Gastroesophageal sphincter (tissue), 4 donors: ENCODE results near the gene HTD2. TPM values are rescaled to one million over a fixed set of nuclear protein-coding genes. Genes with fewer than 3 reads are reported as not detected.

Experiments used
- ATAC-seq: fragments of 150-250 bp; one replicate; pipeline ENCODE4 v1.9.1; 2016; ENCODE audit warnings: mild to moderate bottlenecking, moderate library complexity
- H3K27ac ChIP-seq, 4 donors: fragments of 200-600 bp; sonication (generic) in 3 of 4; 1 replicate in 3 of 4; 2 replicates in 1 of 4; pipeline ENCODE4 v1.5.1; 2016 to 2019
- H3K27me3 ChIP-seq: fragments of 200-600 bp; sonication (generic); one replicate; pipeline ENCODE4 v1.5.1; 2019
- H3K36me3 ChIP-seq, 2 donors: fragments of 200-600 bp; sonication (generic); one replicate each; pipeline ENCODE4 v1.5.1; 2019; ENCODE audit warnings: control low read depth in 1 of 2
- H3K4me1 ChIP-seq, 3 donors: fragments of 200-600 bp; sonication (generic); 1 replicate in 2 of 3; 2 replicates in 1 of 3; pipeline ENCODE4 v1.5.1; 2016 to 2019; ENCODE audit warnings: control low read depth in 2 of 3
- H3K4me3 ChIP-seq, 2 donors: fragments of 200-600 bp; sonication (generic); one replicate each; pipeline ENCODE4 v1.5.1; 2019; ENCODE audit warnings: mild to moderate bottlenecking in 1 of 2, moderate library complexity in 1 of 2
- H3K9me3 ChIP-seq, 3 donors: fragments of 200-600 bp; sonication (generic); one replicate each; pipeline ENCODE4 v1.5.1; 2017 to 2019; ENCODE audit warnings: control low read depth in 2 of 3
- CTCF ChIP-seq, 4 experiments: fragments of 200-600 bp in 2 of 4; fragments of 450-650 bp in 2 of 4; sonication (generic) in 1 of 4; IDR thresholded peaks; one replicate each; pipeline ENCODE4 v1.5.1; 2017 to 2019; ENCODE audit warnings: antibody characterized with exemption in 4 of 4, mild to moderate bottlenecking in 2 of 4, moderate library complexity in 2 of 4
- EP300 ChIP-seq: sonication (generic); formaldehyde crosslinking; IDR thresholded peaks from one replicate; pipeline ENCODE4 v1.6.1; 2017; ENCODE audit warnings: antibody characterized with exemption, mild to moderate bottlenecking
- POLR2A ChIP-seq, 2 donors: fragments of 450-650 bp; IDR thresholded peaks; one replicate each; pipeline ENCODE4 v1.6.1; 2017; ENCODE audit warnings: antibody characterized with exemption in 2 of 2, mild to moderate bottlenecking in 2 of 2, moderate library complexity in 1 of 2
- POLR2AphosphoS5 ChIP-seq: sonication (generic); formaldehyde crosslinking; IDR thresholded peaks from one replicate; pipeline ENCODE4 v1.6.1; 2017; ENCODE audit warnings: antibody characterized with exemption
- WGBS, 2 donors: methylation state at CpG; one replicate each; pipeline ENCODE4 v1.1.5; 2018; ENCODE audit warnings: low coverage in 1 of 2; 5-methylcytosine and 5-hydroxymethylcytosine counted together
- total RNA-seq, 4 donors: library from RNA; depleted of rRNA; stranded (reverse); fragments of >200 nt; gene quantifications; one replicate each; pipeline ENCODE4 v1.1.0, GENCODE V29; 2016

The HTD2 gene
- total RNA-seq, 4 donors from 2014 or later: 3.3 to 19.8 (median 11.9) TPM

GRCh38 chr3:58321791-58322190, 15.5 kb downstream of the HTD2 start:
- Histone ChIP-seq H3K36me3 (peaks cover 7 to 32% of the 10 kb centered on the region in 2 donors), H3K27me3 (no peaks in the 10 kb centered on the region), H3K27ac (no peak overlapping the region), H3K4me1 (peaks cover 0 to 35% (median 0%) of the 10 kb centered on the region in 3 donors), H3K4me3 (no peak overlapping the region), H3K9me3 (no peaks in the 10 kb centered on the region)
- WGBS, 2 donors: 86 to 92% methylated on average over 2 to 7 of the region's 7 CpGs
- no peak for TF ChIP-seq POLR2A (IDR thresholded peaks at IDR 0.05)
- no peak for ATAC-seq

GRCh38 chr3:58322793-58323192, 16.5 kb downstream of the HTD2 start:
- no peak for TF ChIP-seq POLR2AphosphoS5
- no peak for TF ChIP-seq CTCF (IDR thresholded peaks at IDR 0.05)
- TF ChIP-seq EP300: no peak
- TF ChIP-seq POLR2A (IDR thresholded peaks at IDR 0.05): no peak
- no peak for ATAC-seq
- 62 to 68% methylated on average over 1 of the region's 1 CpG for WGBS, 2 donors
- H3K27me3 ChIP-seq: no peaks in the 10 kb centered on the region
- H3K9me3 ChIP-seq: no peaks in the 10 kb centered on the region
- H3K4me1 ChIP-seq: peaks cover 0 to 35% (median 0%) of the 10 kb centered on the region in 3 donors
- H3K27ac ChIP-seq: peak overlapping the region in 1 of 4 donors; percentile 24
- H3K36me3 ChIP-seq: peaks cover 3 to 22% of the 10 kb centered on the region in 2 donors
- no peak overlapping the region for H3K4me3 ChIP-seq

- ATAC-seq: no peak
- Histone ChIP-seq H3K27me3 (no peaks in the 10 kb centered on the region), H3K36me3 (peaks cover 0 to 12% of the 10 kb centered on the region in 2 donors), H3K27ac (peak overlapping the region in 1 of 4 donors; percentile 24), H3K9me3 (no peaks in the 10 kb centered on the region), H3K4me1 (peaks cover 0 to 35% (median 0%) of the 10 kb centered on the region in 3 donors), H3K4me3 (no peak overlapping the region)
- TF ChIP-seq POLR2AphosphoS5 (no peak), CTCF (IDR thresholded peaks at IDR 0.05) (no peak), EP300 (no peak), POLR2A (IDR thresholded peaks at IDR 0.05) (no peak)
- 56 to 79% methylated on average over 3 of the region's 3 CpGs for WGBS, 2 donors
Observed at GRCh38 chr3:58323529-58324390, 17.4 kb downstream of the HTD2 start.

- Histone ChIP-seq H3K9me3 (no peaks in the 10 kb centered on the region), H3K4me3 (no peak overlapping the region), H3K4me1 (peaks cover 0 to 35% (median 0%) of the 10 kb centered on the region in 3 donors), H3K27me3 (no peaks in the 10 kb centered on the region), H3K36me3 (peaks cover 0 to 3% of the 10 kb centered on the region in 2 donors), H3K27ac (peak overlapping the region in 3 of 4 donors; percentile 22 to 64 (median 52))
- ATAC-seq: no peak
- WGBS, 2 donors: 83 to 90% methylated on average over 5 of the region's 7 CpGs
- TF ChIP-seq POLR2A (IDR thresholded peaks at IDR 0.05): no peak
- no peak for TF ChIP-seq POLR2AphosphoS5
- TF ChIP-seq CTCF (IDR thresholded peaks at IDR 0.05): no peak
- no peak for TF ChIP-seq EP300
Observed at GRCh38 chr3:58324391-58325390, 18.4 kb downstream of the HTD2 start.

- H3K4me1 ChIP-seq: peaks cover 0 to 35% (median 0%) of the 10 kb centered on the region in 3 donors
- no peaks in the 10 kb centered on the region for H3K9me3 ChIP-seq
- H3K4me3 ChIP-seq: no peak overlapping the region
- H3K27me3 ChIP-seq: no peaks in the 10 kb centered on the region
- ATAC-seq: no peak
- peak overlapping the region in 3 of 4 donors; percentile 22 to 64 (median 52) for H3K27ac ChIP-seq
- 14 to 29% methylated on average over 1 to 2 of the region's 2 CpGs for WGBS, 2 donors
- no peak for TF ChIP-seq POLR2AphosphoS5
- no peak for TF ChIP-seq POLR2A (IDR thresholded peaks at IDR 0.05)
- TF ChIP-seq EP300: no peak
- TF ChIP-seq CTCF (IDR thresholded peaks at IDR 0.05): no peak
- H3K36me3 ChIP-seq: no peaks in the 10 kb centered on the region
Observed at GRCh38 chr3:58325525-58325992, 19.2 kb downstream of the HTD2 start.
